ENCODE measurements around the gene LAS1L.
"Not testable (repeated sequence)": the region's sequence is repeated elsewhere in the genome, so short reads cannot be mapped to it uniquely, and the experiment has no call there.

LAS1L gene

DNA sequence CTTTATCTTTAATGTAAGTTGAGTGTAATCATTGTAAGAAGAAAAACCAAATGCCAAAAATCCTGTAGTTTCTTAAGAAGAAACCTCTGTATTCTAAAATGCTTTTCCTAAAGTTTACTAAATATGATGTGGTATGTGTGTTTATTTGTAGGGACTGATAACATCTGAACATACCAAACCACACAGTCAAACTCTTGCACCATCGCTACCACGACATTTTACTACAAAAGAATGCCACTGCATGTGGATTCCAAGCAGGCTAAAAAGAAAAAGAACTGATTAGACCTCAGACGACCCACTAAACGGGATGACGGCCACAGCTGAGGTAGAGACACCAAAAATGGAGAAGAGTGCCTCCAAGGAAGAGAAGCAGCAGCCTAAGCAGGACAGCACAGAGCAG is 46.1 kb downstream of the LAS1L start:
- no peak for DNase-seq (ENCODE audit: insufficient read length, low spot score)
- no peak for FAIRE-seq
- TF ChIP-seq SPI1 (IDR thresholded peaks at IDR 0.05; ENCODE audit: low read depth, low read length) (no peak), PAX5 (IDR thresholded peaks at IDR 0.05; ENCODE audit: insufficient read depth, low read length, severe bottlenecking) (no peak), TAF1 (IDR thresholded peaks at IDR 0.05; ENCODE audit: low read depth, low read length) (no peak), POU2F2 (IDR thresholded peaks at IDR 0.05; ENCODE audit: low read depth, low read length) (no peak), POLR2AphosphoS5 (IDR thresholded peaks at IDR 0.05; ENCODE audit: low read depth, low read length) (no peak), POLR2A (IDR thresholded peaks at IDR 0.05; ENCODE audit: low read depth, low read length) (no peak)

DNA sequence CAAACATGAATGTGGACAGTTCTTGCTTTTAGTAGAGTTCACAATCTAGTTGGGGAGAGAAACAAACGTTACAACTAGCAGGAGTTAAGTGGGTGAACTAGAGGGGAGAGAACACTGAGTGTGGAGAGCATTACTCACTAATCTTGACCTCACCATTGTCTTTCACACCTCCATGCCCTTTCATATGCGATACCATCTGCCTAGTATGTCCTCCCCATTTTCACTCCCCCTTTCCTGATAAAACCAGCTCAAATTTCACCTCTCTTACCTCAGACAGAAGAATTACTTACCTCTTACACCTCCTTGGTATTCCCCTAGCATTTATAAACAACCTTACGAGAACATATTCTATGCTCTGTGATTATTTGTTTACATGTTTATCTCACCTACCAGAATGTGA is 53.6 kb downstream of the LAS1L start:
- TF ChIP-seq SPI1 (IDR thresholded peaks at IDR 0.05; ENCODE audit: low read depth, low read length) (no peak), PAX5 (IDR thresholded peaks at IDR 0.05; ENCODE audit: insufficient read depth, low read length, severe bottlenecking) (no peak), POLR2AphosphoS5 (IDR thresholded peaks at IDR 0.05; ENCODE audit: low read depth, low read length) (no peak), POU2F2 (IDR thresholded peaks at IDR 0.05; ENCODE audit: low read depth, low read length) (no peak), POLR2A (IDR thresholded peaks at IDR 0.05; ENCODE audit: low read depth, low read length) (no peak), TAF1 (IDR thresholded peaks at IDR 0.05; ENCODE audit: low read depth, low read length) (no peak)
- FAIRE-seq (no peak), DNase-seq (ENCODE audit: insufficient read length, low spot score) (no peak)

GRCh38 chrX:65479102-65479501 is 55.5 kb downstream of the LAS1L start:
- not testable (repeated sequence) for FAIRE-seq; DNase-seq (ENCODE audit: insufficient read length, low spot score)

DNA sequence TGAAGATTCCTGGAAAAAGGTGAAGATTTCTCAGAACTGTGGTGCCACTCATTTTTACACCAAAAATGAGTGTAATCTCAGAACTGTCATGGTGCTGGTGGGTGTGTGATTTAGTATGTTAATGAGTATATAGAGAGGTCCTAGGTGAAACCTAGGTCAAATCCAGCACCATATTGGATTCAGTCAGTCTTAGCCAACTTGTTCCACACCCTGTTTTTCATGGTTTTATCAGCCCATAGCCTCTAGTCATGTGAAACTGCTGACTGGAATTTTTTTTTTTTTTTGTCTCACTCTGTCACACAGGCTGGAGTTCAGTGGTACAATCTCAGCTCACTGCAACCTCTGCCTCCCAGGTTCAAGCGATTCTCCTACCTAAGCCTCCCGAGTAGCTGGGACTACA is 58.0 kb downstream of the LAS1L start:
- DNase-seq (ENCODE audit: insufficient read length, low spot score) (no peak), FAIRE-seq (no peak)
- TF ChIP-seq TAF1 (IDR thresholded peaks at IDR 0.05; ENCODE audit: low read depth, low read length) = no peak
- no peak for TF ChIP-seq POU2F2 (IDR thresholded peaks at IDR 0.05; ENCODE audit: low read depth, low read length)
- no peak for TF ChIP-seq POLR2AphosphoS5 (IDR thresholded peaks at IDR 0.05; ENCODE audit: low read depth, low read length)
- no peak for TF ChIP-seq PAX5 (IDR thresholded peaks at IDR 0.05; ENCODE audit: insufficient read depth, low read length, severe bottlenecking)
- TF ChIP-seq SPI1 (IDR thresholded peaks at IDR 0.05; ENCODE audit: low read depth, low read length) = no peak
- no peak for TF ChIP-seq POLR2A (IDR thresholded peaks at IDR 0.05; ENCODE audit: low read depth, low read length)

- FAIRE-seq (no peak), DNase-seq (ENCODE audit: insufficient read length, low spot score) (no peak)
- no peak for TF ChIP-seq PAX5 (IDR thresholded peaks at IDR 0.05; ENCODE audit: insufficient read depth, low read length, severe bottlenecking)
Measured at GRCh38 chrX:65463550-65463949, 71.0 kb downstream of the LAS1L start.
